GM18868 (cell line): ENCODE results near the gene DTNA.

Source experiments
- ATAC-seq: cut with Tn5 transposase; IDR thresholded peaks from one replicate; pipeline ENCODE4 v1.9.1; 2021; ENCODE audit warnings: mild to moderate bottlenecking, moderate library complexity; ENCODE audit not compliant: unreplicated experiment

The DTNA gene

GRCh38 chr18:34847408-34847807 is 137.3 kb downstream of the DTNA start:
- ATAC-seq, result no peak

GRCh38 chr18:34848156-34848555 is 138.1 kb downstream of the DTNA start:
- ATAC-seq, result no peak

GRCh38 chr18:34848695-34849094 is 138.6 kb downstream of the DTNA start:
- ATAC-seq, result no peak

DNA sequence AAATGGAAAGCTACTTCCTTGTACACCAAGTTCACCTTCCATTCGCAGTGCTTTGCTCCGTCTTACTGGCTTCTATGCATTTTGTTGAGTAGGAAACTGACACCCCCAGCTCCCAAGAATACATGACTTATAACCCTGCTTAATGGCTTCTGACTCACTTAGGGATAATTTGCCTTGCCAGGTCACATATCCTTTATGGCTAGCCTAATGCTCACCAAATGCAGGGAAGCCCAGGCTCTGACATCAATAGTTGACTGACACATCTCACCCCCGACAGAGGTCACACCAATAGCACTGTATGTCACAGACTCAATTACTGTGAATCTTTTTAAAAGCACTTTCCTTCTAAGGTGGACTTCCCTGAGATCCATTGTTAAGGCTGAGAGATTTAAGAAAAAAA is 147.2 kb downstream of the DTNA start:
- ATAC-seq, result no peak

GRCh38 chr18:34858188-34858587 is 148.1 kb downstream of the DTNA start:
- ATAC-seq, result no peak

GRCh38 chr18:34859496-34859895 is 149.4 kb downstream of the DTNA start:
- ATAC-seq, result no peak

- no peak for ATAC-seq
Observed at GRCh38 chr18:34862561-34862960, 152.5 kb downstream of the DTNA start.

GRCh38 chr18:34863702-34864101 is 153.6 kb downstream of the DTNA start:
- no peak for ATAC-seq

GRCh38 chr18:34864836-34865497 is 154.9 kb downstream of the DTNA start:
- no peak for ATAC-seq

DNA sequence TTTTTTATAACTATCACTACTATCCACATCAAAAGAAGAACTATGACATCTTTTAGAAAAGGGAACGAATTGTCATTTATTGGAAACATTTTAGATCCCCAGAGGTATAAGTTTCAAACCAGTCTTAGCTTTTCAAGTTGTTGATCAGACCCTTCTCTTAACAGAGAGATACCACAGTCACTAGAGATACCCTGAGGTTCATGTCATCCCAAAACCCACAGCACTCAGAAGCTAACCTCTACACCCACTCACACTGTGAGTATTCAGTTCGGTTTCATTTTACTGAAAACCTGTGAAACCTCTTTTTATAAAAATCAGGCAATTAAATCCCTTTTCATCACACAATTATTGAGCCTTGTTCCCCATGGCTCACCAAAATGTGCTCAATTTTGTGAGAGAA is 156.2 kb downstream of the DTNA start:
- no peak for ATAC-seq

- no peak for ATAC-seq
Observed at GRCh38 chr18:34866739-34867138, 156.6 kb downstream of the DTNA start.

DNA sequence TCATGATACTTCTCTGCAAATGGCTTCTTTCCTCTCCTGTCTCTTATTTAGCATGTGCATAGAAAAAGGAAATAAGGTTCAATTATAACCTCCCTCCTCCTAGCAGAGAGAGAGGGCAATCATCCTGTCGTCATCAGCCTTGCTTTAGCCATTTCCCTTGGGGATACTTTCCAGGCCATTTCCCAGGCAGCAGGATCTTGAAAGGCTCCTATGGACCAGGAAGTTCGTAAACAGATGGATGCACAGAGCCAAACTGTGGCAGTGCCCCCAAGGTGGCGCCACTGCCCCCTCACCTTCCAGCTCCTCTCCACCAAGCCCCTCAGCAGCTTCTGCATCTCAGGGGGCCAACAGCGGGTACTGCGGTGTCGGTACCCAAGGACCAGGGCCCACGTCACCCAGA is 157.4 kb downstream of the DTNA start:
- ATAC-seq, result no peak

- ATAC-seq, result no peak
Observed at GRCh38 chr18:34870555-34871310, 160.6 kb downstream of the DTNA start.

DNA sequence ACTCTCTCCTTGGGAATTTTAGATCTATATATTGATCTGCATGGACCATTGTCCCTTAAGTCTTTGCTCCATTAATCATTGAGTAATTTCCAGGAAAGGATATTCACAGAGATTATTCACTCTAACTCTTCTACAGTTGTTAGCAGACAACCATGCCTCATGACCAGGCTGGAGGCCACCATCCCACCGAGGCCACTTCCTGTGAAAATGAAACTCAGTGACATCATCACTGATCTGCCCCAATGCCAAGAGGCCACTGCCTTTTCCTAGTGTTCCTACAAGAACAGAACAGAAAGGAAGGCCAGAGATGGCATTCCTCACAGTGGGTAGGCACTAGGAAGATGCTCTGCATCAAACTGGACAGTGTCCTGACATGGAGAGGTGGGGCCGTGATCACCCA is 161.3 kb downstream of the DTNA start:
- no peak for ATAC-seq

- ATAC-seq, result no peak
Observed at GRCh38 chr18:34872066-34872465, 162.0 kb downstream of the DTNA start.

DNA sequence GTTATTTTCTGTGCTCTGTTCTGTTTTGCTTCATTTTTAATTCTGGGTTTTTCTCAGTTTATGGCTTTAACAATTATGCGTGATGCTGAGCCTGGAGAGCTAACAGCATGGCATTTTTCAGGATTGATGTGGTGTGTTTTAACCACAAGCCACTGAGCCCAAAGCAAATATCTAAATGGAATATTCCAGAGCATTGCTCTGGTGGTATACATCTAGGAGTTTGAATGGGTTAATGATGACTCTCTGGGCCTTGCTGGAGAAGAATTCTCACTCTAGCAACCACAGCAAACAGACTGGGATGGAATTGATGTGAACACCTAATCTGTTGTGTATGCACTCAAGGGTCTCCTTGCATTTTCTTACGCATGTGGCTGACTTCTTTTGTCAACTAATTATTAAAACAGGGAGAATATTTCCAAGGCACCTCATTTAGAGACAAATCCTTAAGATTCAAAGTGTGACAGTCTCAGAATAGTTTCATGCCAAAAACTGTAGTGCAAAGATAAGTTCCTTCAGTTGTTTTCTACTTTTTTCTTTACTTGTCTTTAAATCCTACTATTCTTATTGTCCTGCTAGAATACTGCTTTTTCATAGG is 164.0 kb downstream of the DTNA start:
- no peak for ATAC-seq

DNA sequence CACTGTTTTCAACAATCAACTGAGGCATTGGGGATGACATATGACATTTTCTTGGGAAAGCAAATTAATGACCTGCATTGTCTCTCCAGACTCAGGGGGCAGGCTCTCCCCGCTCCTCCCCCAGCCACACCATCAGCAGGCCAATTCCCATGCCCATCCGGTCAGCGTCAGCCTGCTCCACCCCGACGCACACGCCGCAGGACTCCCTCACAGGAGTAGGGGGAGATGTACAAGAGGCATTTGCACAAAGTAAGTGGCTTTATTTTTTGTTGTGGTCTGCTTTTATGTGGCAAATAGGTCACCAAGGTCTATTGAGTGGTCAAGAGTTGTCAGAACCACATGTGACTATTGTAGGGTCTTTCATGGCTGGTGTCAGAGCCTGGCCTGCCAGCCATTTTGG is 165.1 kb downstream of the DTNA start:
- no peak for ATAC-seq

- ATAC-seq, result no peak
Observed at GRCh38 chr18:34880403-34880802, 170.3 kb downstream of the DTNA start.

DNA sequence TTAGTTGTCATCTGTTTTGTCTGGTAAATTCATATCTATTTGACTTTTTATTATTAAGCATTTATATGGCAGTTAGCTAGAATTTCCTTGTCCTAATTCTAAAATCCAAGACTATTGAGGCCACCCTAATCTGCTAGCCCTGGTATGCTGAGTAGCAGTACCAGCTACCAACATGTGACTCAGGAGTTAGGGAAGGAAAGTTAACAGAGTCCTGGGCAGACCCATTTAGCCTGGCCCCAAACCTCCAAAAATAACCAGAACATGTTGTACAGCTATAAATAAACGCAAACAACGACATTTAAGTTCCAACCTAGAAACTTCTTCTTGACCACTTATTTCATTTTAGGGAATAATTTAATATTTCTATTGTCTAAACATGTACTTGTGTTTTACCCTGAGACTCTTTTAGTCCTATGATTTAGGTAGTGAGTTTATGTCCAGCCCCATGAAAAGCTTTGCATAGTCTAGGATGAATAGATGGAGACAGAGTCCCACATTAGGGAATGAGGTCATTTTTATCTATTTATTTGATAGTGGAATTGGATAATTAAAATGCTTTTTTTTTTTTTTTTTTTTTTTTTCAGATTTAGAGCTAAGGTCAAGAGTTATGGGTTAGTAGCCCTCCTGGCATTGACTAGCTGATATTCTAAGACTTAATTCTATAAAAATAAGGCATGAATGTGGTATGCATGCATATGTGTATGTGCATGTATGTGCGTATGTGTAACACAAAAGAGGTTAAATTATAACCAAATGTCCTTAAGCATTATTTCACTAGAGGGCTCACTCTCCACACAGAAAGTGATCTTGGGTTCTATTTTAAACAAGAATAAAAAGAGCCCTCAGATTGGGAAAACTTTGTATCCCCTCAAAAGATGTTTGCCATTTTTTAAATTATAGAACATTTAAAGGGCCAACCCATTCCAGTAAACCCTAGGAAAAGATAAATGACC is 171.1 kb downstream of the DTNA start:
- no peak for ATAC-seq

- no peak for ATAC-seq
Observed at GRCh38 chr18:34884436-34884835, 174.3 kb downstream of the DTNA start.

- ATAC-seq, result no peak
Observed at GRCh38 chr18:34886177-34886576, 176.1 kb downstream of the DTNA start.
